ENCODE data around the gene PCDH19.
A peak's percentile ranks its signal among the peaks of the same experiment; 100 is the strongest.

Gene PCDH19

DNA sequence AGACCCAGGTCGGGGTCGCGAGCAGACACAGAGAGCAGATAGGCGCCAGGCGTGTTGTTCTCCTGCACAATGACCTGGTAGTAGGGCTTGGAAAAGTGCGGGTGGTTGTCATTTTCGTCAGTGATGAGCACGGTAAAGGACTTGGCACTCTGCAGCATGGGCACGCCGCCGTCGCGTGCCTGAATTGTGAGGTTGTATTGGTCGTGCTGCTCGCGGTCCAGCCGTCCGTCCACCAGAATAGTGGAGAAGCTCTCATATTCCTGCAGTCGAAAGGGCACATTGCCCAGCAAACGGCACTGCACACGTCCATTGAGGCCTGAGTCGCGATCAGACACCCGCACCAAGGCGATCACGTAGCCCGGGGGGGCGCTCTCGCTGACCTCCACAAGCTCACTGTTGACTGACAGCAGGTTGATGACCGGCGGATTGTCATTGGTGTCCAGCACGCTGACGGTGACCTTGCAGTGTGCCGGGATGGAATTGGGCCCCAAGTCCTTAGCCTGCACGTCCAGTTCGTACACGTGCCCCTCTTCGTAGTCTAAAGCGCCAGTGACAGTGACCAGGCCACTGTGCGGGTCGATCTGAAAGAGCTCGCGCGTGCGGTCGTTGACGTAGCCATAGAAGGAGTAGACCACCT lies 2.8 kb downstream of the PCDH19 start:
- Histone ChIP-seq H3K36me3 (no peaks in the 10 kb centered on the region), H3K4me2 (no peak overlapping the region), H3K27ac (no peak overlapping the region), H3K27me3 (peaks cover 54 to 64% (median 58%) of the 10 kb centered on the region in 11 experiments), H3K9ac (no peak overlapping the region), H3K4me1 (peaks cover 0 to 11% (median 3%) of the 10 kb centered on the region in 10 experiments; a peak in 7 of 20 replicates), H3K4me3 (no peak overlapping the region), H4K20me1 (no peaks in the 10 kb centered on the region; a peak in 1 of 22 replicates), H3K9me3 (replicated peaks in 1 of 11) (peaks cover 31 to 46% (median 39%) of the 10 kb centered on the region in 11 experiments)
- TF ChIP-seq Cebpa-rat (IDR thresholded peaks at IDR 0.05), result no peak

DNA sequence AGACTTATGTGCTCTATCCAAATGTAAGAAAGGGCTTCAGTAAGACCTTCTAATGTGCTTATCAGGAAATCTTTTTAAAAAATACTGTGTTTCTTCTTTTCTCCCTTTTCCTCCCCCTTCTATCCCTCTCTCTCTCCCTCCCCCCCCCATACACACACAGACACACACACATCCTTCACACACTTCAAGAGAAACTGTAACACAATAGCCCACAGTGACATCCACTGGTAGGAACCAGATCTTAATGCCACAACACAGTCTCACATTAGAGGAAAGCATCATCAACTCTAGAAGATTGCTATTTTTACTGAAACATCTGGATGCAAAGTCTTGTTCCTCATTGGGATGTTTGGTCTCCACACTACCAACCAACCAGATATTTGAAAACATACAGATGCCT lies 4.6 kb downstream of the PCDH19 start:
- Histone ChIP-seq H3K27me3 (peaks cover 47 to 68% (median 60%) of the 10 kb centered on the region in 11 experiments), H3K4me3 (no peak overlapping the region), H3K4me2 (no peak overlapping the region), H3K9ac (no peak overlapping the region), H3K9me3 (replicated peaks in 1 of 11) (peaks cover 31 to 39% (median 36%) of the 10 kb centered on the region in 11 experiments), H3K4me1 (peaks cover 0 to 11% (median 3%) of the 10 kb centered on the region in 10 experiments; a peak in 7 of 20 replicates), H3K27ac (no peak overlapping the region), H4K20me1 (no peaks in the 10 kb centered on the region; a peak in 1 of 22 replicates), H3K36me3 (no peaks in the 10 kb centered on the region)
- no peak for TF ChIP-seq Cebpa-rat (IDR thresholded peaks at IDR 0.05)

DNA sequence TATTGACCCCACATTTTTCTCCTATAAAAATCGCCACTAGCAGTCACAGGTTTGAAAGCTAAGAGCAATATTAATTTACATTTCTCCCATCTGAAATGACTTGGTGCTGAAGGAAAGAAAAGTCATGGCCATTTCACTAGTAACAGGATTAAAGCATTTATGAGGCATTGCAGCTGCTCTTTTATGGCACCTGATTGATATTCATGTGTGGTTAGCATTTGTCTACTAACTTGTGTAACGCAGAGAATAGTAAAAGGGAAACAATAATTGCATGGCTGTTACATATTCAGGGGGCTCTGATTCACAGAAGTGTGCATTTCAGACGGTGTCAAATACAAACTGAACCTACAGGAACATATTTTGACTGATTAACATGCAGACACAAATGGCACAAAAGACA lies 5.2 kb downstream of the PCDH19 start:
- Histone ChIP-seq H3K4me1 (peaks cover 0 to 11% (median 3%) of the 10 kb centered on the region in 10 experiments; a peak in 7 of 20 replicates), H3K27ac (no peak overlapping the region), H3K9ac (no peak overlapping the region), H3K4me2 (no peak overlapping the region), H3K36me3 (no peaks in the 10 kb centered on the region), H4K20me1 (no peaks in the 10 kb centered on the region; a peak in 1 of 22 replicates), H3K9me3 (replicated peaks in 1 of 11) (peaks cover 28 to 36% (median 34%) of the 10 kb centered on the region in 11 experiments), H3K27me3 (peaks cover 51 to 73% (median 65%) of the 10 kb centered on the region in 11 experiments), H3K4me3 (no peak overlapping the region)
- TF ChIP-seq Cebpa-rat (IDR thresholded peaks at IDR 0.05), result no peak

DNA sequence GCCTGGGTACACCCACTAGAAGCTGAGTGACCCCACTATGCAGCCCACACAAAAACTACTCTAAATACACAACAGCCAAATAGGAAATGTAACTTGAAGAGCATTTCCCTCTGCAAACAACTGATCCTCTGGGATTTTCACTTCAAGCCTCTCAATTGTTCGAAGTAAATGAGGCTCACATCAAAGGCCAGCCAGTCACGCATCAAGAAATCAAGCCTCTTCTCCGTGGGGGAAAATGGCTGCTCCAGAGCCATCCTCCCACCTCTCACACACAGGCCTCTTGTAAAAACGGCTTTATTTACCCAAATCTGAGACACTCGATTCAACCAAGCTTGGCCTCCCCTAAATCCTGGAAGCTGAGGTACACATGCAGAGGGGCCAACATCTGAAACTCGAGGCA lies 14.3 kb downstream of the PCDH19 start:
- TF ChIP-seq Cebpa-rat (IDR thresholded peaks at IDR 0.05), result no peak
- Histone ChIP-seq H4K20me1 (no peaks in the 10 kb centered on the region), H3K36me3 (no peaks in the 10 kb centered on the region), H3K9me3 (replicated peaks in 1 of 11) (no peaks in the 10 kb centered on the region), H3K4me1 (peaks cover 0 to 10% (median 0%) of the 10 kb centered on the region in 10 experiments; a peak in 8 of 20 replicates), H3K9ac (no peak overlapping the region), H3K27ac (no peak overlapping the region), H3K4me2 (peak overlapping the region in 6 of 11 experiments; percentile 1 to 44 (median 22); a peak in 8 of 22 replicates), H3K27me3 (peaks cover 66 to 100% (median 89%) of the 10 kb centered on the region in 11 experiments), H3K4me3 (no peak overlapping the region)

DNA sequence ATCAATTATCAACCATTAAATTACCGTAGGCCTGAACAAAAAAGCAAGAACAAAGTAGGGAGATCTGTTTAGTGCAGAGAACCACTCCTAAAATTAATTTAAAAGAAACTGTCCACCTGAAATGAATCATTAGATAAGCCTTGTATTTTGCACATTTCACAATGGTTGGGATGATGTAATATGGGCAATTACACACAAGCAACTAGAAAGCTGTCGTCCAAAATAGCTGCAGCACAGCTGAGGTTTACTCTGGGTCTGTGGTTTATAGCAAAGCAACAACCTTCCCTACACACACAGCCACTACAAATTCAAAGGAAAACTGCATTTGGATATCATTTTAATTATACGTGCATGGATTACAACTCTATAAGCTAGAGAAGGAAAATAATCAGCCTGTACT lies 28.5 kb downstream of the PCDH19 start:
- Histone ChIP-seq H3K27ac (no peak overlapping the region), H3K4me1 (peaks cover 0 to 16% (median 0%) of the 10 kb centered on the region in 10 experiments; a peak in 5 of 20 replicates), H3K4me3 (no peak overlapping the region), H3K9me3 (replicated peaks in 1 of 11) (no peaks in the 10 kb centered on the region), H3K9ac (no peak overlapping the region), H3K36me3 (no peaks in the 10 kb centered on the region), H3K27me3 (peaks cover 55 to 98% (median 86%) of the 10 kb centered on the region in 11 experiments), H4K20me1 (no peaks in the 10 kb centered on the region; a peak in 1 of 22 replicates), H3K4me2 (0 out of 22 replicates have a peak overlapping the region, but pooled peaks of 1 of the 11 experiments have one; percentile 10)
- TF ChIP-seq Cebpa-rat (IDR thresholded peaks at IDR 0.05), result no peak

DNA sequence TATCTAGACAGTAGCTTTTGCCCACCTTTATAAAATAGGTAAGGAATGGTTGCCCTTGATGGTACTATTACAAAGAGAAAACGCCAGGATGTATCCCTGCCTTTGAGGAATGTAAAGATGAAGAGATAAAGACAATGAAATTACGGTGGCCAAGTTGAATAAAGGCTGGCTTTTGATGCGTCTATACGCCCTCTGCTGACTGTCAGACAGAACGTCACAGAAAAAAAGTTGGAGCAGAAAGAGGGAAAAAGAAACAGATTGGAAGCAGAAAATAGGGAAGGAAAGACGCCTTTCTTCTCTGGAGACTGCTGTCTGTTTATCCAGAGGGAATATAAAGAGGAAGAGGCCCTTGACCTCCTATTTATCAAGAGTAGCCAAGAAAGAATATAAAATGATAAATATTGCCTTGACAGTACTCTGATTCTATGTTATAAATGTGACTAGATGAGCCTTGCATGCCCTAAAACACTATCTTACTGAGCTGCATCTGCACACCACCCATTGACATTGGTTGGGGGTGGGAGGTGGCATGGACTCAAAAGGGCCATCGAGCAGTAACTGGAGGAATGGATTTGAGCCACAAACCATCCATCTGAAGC lies 30.6 kb downstream of the PCDH19 start:
- Histone ChIP-seq H3K27ac (no peak overlapping the region), H3K9me3 (replicated peaks in 1 of 11) (no peaks in the 10 kb centered on the region), H3K4me1 (peaks cover 0 to 16% (median 0%) of the 10 kb centered on the region in 10 experiments; a peak in 5 of 20 replicates), H3K36me3 (no peaks in the 10 kb centered on the region), H4K20me1 (no peaks in the 10 kb centered on the region; a peak in 1 of 22 replicates), H3K9ac (no peak overlapping the region), H3K4me2 (peak overlapping the region in 3 of 11 experiments; percentile 25 to 65 (median 57); a peak in 6 of 22 replicates), H3K4me3 (no peak overlapping the region), H3K27me3 (peaks cover 51 to 90% (median 71%) of the 10 kb centered on the region in 11 experiments)
- TF ChIP-seq Cebpa-rat (IDR thresholded peaks at IDR 0.05), result no peak

DNA sequence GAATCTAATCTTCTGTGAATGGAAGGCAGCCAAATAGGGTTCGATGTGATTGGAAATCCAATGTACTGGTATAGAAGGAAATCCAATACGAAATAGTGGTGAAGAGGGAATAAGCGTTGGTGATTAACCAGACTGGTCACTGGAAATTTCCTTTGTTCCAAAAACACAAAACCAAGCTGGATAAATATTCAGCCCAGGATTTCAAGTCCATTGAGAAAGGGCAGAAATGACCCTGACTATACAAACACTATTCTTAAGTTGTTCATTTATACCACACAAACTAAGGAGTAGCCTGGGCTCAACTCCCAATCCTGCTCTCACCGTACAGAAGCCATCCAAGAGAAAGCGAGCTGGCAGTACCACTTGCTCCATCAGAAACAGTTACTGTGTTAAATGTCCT lies 32.2 kb downstream of the PCDH19 start:
- Histone ChIP-seq H3K4me1 (peaks cover 5 to 17% (median 7%) of the 10 kb centered on the region in 10 experiments; a peak in 13 of 20 replicates), H4K20me1 (no peaks in the 10 kb centered on the region; a peak in 1 of 22 replicates), H3K9ac (no peak overlapping the region), H3K9me3 (replicated peaks in 1 of 11) (no peaks in the 10 kb centered on the region), H3K4me2 (no peak overlapping the region), H3K27me3 (peaks cover 49 to 90% (median 77%) of the 10 kb centered on the region in 11 experiments), H3K4me3 (no peak overlapping the region), H3K27ac (no peak overlapping the region), H3K36me3 (no peaks in the 10 kb centered on the region)
- TF ChIP-seq Cebpa-rat (IDR thresholded peaks at IDR 0.05), result no peak

DNA sequence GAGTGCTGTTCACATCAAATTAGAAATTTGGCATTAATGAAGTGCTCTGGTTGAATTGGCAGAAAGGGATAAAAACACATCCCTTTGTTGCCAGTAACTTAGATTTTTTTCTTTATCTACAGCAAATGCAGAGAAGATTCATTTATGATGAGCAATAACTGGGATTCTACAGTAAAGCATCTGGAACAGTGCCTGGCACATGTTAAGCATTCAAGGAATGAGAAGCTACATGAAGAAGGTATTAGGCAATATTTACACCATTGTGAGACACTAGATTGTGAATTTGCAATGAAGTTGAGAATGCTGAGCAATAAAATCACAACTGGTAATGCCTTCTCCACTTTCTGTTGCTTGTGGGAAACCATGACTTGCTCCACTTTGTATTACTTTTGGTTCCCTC lies 33.5 kb downstream of the PCDH19 start:
- H3K36me3 ChIP-seq, result no peaks in the 10 kb centered on the region
- H3K9me3 ChIP-seq (replicated peaks in 1 of 11), result no peaks in the 10 kb centered on the region
- H3K27ac ChIP-seq, result no peak overlapping the region
- no peaks in the 10 kb centered on the region; a peak in 1 of 22 replicates for H4K20me1 ChIP-seq
- H3K4me2 ChIP-seq, result no peak overlapping the region
- no peak overlapping the region for H3K9ac ChIP-seq
- peaks cover 37 to 89% (median 75%) of the 10 kb centered on the region in 11 experiments for H3K27me3 ChIP-seq
- TF ChIP-seq Cebpa-rat (IDR thresholded peaks at IDR 0.05), result no peak
- H3K4me1 ChIP-seq, result peaks cover 5 to 22% (median 7%) of the 10 kb centered on the region in 10 experiments; a peak in 13 of 20 replicates
- H3K4me3 ChIP-seq, result no peak overlapping the region

DNA sequence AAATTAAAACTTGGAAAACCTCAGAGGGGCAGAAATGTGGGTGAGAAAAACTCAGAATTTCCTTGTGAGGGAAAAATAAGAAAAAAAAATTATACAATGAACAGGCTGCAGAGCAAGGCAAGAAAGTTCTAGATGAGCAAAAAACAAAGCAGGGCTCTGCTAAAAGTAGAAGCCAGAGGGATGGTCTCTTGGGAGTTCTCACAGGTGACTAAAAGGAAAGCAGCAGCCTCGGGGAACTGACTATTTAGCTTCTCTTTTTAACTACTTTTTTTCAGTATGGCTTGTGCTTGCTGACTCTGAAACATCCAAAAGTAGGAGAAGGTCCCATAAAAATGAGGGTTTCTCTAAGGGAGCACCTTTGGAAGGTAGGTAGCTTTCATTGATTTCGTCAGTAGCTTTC lies 36.4 kb downstream of the PCDH19 start:
- no peaks in the 10 kb centered on the region; a peak in 1 of 22 replicates for H4K20me1 ChIP-seq
- H3K27me3 ChIP-seq, result peaks cover 28 to 87% (median 73%) of the 10 kb centered on the region in 11 experiments; a peak in 21 of 22 replicates
- no peak overlapping the region for H3K4me3 ChIP-seq
- peak overlapping the region in 4 of 11 experiments; percentile 8 to 20 (median 12); a peak in 8 of 22 replicates for H3K4me2 ChIP-seq
- no peak overlapping the region for H3K9ac ChIP-seq
- H3K4me1 ChIP-seq, result peaks cover 0 to 14% (median 6%) of the 10 kb centered on the region in 10 experiments; a peak in 9 of 20 replicates
- H3K36me3 ChIP-seq, result no peaks in the 10 kb centered on the region
- no peaks in the 10 kb centered on the region for H3K9me3 ChIP-seq (replicated peaks in 1 of 11)
- H3K27ac ChIP-seq, result no peak overlapping the region
- no peak for TF ChIP-seq Cebpa-rat (IDR thresholded peaks at IDR 0.05)
